Stomach (tissue), 4 donors: ENCODE data around the gene SDCBP2.

ENCODE experiments used
- EP300 ChIP-seq: sonication (generic); formaldehyde crosslinking; IDR thresholded peaks from one replicate; pipeline ENCODE4 v1.6.1; 2017; ENCODE audit warnings: antibody characterized with exemption
- POLR2A ChIP-seq, 4 donors: fragments of 450-650 bp; IDR thresholded peaks; one replicate each; pipeline ENCODE4 v1.6.1; 2016; ENCODE audit warnings: antibody characterized with exemption in 4 of 4, control low read depth in 2 of 4, mild to moderate bottlenecking in 1 of 4, moderate library complexity in 1 of 4
- POLR2AphosphoS5 ChIP-seq, 3 donors: sonication (generic); formaldehyde crosslinking; IDR thresholded peaks; one replicate each; pipeline ENCODE4 v1.6.1; 2016; ENCODE audit warnings: antibody characterized with exemption in 3 of 3
- TF ChIP-seq, protein P1 (sequence below), 7 experiments: fragments of 450-650 bp in 4 of 7; fragments of 200-600 bp in 3 of 7; sonication (generic) in 3 of 7; IDR thresholded peaks; one replicate each; pipeline ENCODE4 v1.5.1; 2016 to 2019; ENCODE audit warnings: antibody characterized with exemption in 7 of 7, control low read depth in 2 of 7, mild to moderate bottlenecking in 1 of 7

DNA sequence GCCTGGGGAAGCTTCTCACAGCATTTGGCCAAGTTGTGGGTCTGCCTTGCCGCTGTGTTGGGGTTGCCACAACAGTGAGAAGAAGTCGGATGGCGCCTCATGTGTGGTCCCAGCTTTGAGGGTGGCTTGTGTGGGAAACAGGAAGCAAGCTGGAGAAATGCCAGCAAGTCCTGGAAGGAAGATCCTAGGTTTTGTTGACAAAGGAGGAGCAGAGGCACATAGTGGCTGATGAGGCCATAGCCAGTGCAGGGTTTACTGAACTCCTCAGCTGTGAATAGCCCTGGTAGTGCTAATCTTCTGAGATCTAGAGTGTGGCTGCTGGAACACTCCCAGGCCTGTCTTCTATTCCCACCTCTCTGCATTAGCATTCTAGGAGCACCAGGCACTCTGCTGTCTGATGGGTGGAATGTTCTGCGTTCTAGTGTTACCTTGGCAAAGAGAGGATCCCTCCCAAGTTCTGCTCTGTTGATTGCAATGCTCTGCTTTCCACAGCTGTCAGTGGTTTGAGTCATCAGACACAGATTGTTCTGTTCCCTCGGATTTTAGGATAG is 37.7 kb downstream of the SDCBP2 start:
- TF ChIP-seq, protein P1, sequence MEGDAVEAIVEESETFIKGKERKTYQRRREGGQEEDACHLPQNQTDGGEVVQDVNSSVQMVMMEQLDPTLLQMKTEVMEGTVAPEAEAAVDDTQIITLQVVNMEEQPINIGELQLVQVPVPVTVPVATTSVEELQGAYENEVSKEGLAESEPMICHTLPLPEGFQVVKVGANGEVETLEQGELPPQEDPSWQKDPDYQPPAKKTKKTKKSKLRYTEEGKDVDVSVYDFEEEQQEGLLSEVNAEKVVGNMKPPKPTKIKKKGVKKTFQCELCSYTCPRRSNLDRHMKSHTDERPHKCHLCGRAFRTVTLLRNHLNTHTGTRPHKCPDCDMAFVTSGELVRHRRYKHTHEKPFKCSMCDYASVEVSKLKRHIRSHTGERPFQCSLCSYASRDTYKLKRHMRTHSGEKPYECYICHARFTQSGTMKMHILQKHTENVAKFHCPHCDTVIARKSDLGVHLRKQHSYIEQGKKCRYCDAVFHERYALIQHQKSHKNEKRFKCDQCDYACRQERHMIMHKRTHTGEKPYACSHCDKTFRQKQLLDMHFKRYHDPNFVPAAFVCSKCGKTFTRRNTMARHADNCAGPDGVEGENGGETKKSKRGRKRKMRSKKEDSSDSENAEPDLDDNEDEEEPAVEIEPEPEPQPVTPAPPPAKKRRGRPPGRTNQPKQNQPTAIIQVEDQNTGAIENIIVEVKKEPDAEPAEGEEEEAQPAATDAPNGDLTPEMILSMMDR (IDR thresholded peaks at IDR 0.05) = no peak
- TF ChIP-seq POLR2AphosphoS5 (IDR thresholded peaks at IDR 0.05) (no peak), POLR2A (IDR thresholded peaks at IDR 0.05) (no peak), EP300 (no peak)
